T1000 (cell line): Measurements from ENCODE around the gene DOCK8.

ENCODE experiments used
- DNase-seq: peaks from one replicate; lab custom pipeline; 2025; ENCODE audit warnings: mixed read lengths; lab: John Stamatoyannopoulos, UW

The DOCK8 gene

DNA sequence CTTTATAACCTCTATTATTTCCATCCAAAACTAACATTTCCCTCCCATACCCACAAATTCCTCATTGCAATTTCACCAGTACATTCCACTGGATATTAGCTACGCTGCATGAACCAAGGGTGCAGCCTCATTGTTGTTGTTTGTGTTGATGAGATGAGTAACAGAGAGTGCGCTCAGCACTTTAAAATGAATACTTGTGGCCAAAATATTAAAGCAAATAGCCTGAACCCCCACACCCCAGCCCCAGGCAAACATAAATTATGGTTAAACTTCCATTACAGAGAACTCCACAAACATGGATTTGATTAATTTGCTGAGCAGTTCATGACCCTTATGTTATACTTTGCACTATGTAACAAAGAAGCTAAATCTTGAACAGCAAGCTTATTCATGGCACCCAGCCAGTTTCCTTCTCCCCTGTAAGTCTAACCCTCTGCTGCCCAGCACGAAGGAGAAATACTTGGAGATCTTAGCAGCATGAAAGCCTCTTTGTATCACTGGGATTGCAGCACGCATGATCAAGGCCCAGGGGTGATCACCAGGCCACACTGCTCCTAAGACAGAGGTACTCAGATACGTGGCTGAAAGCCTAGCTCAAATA is 205.0 kb downstream of the DOCK8 start:
- peak; percentile 29 for DNase-seq

DNA sequence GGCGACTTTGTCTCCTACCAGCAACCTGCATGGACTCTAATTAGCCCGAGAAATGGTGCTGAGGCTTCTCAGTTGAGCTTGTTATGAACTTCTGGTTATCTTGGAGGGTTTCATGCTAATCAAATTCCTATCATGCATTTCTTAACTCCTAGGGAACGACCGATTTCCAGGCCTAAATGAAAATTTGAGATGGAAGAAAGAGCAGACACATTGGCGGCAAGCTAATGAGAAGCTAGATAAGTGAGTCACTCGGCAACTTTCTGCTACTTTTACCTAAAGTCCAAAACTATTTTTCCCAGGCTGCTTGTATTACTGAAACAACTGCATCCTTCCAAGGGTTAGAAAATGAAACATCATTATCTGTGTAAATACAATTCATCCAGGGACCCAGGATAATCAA is 207.2 kb downstream of the DOCK8 start:
- no peak for DNase-seq

GRCh38 chr9:426264-426663 is 211.6 kb downstream of the DOCK8 start:
- DNase-seq, result no peak

- no peak for DNase-seq
Measured at GRCh38 chr9:426976-427375, 212.3 kb downstream of the DOCK8 start.

DNA sequence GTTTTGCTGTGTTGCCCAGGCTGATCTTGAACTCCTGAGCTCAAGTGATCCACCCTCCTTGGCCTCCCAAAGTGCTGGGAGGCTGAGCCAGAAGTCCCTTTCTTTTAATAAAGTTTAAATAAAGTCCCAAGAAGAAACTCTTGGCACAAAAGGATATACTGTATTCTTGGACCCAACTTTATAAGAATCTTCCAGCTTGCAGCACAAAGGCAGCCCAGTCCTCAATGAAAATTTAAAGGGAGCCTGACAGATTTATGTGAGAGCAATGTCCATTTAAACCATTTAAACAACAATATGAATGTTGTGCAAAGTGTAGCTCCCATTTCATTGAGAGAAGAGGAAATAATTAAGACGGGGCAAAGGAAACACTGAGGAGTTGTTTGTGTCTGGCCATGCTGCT is 217.0 kb downstream of the DOCK8 start:
- DNase-seq, result no peak

- no peak for DNase-seq
Measured at GRCh38 chr9:436482-436881, 221.8 kb downstream of the DOCK8 start.

- DNase-seq, result no peak
Measured at GRCh38 chr9:437066-437465, 222.4 kb downstream of the DOCK8 start.

GRCh38 chr9:437574-438001 is 222.9 kb downstream of the DOCK8 start:
- DNase-seq, result no peak

- DNase-seq, result no peak
Measured at GRCh38 chr9:438066-438465, 223.4 kb downstream of the DOCK8 start.

DNA sequence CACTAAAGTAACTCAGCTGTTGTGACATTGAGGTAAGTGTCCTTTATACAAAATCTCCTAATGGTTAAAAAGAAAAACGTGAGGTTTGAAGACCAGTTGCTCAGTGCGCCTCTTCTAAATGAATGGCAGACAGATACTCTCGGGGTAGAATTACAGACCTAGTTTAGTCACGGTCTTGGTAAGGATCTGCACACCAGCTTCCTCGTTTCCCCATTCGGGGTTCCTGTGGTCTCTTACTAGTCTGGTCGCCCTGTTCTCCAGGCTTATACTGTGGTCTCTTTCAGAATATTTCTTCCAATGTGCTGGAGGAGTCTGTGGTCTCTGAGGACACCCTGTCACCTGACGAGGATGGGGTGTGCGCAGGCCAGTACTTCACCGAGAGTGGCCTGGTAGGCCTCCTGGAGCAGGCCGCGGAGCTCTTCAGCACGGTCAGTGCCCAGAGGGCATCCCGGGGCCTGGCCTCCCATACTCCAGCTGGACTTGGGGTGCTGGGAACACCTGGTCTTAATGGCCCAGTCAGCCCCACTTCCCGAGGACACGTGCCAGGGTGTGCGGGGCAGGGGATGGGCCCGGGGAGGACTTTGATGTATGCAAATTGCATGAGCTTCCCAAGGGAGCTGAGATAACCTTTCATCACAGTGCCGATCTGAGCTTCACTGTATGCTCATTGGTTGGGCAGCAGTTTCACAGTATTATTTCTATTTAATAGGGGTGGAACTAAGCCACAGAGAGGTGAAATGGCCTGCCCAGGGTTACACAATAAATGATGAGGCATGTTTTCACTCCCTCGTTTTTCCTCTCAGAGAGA is 224.5 kb downstream of the DOCK8 start:
- DNase-seq, result no peak

- no peak for DNase-seq
Measured at GRCh38 chr9:441126-441525, 226.5 kb downstream of the DOCK8 start.

- DNase-seq, result no peak
Measured at GRCh38 chr9:444528-444927, 229.9 kb downstream of the DOCK8 start.

- DNase-seq, result no peak
Measured at GRCh38 chr9:445033-445432, 230.4 kb downstream of the DOCK8 start.

DNA sequence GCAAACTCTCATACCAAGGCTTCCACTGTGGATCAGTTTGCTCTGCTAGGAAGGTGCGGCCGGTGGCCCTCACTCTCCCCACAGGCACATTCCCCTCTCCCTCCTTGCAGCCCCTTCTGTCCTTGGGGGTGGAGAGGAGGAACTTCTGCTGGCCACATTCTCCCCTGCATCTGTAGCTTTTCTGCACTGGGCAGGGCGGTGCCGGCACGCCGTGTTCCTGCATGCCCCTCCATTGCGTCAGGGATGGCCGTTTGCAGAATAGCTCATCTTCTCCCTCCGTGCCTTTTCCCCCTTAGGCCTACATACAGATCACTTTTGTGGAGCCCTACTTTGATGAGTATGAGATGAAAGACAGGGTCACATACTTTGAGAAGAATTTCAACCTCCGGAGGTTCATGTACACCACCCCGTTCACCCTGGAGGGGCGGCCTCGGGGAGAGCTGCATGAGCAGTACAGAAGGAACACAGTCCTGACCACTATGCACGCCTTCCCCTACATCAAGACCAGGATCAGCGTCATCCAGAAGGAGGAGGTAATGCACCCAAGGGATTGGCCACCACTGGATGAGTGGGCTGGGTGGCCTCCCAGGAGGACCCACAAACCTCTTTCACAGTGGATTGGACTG is 231.5 kb downstream of the DOCK8 start:
- no peak for DNase-seq

- DNase-seq, result no peak
Measured at GRCh38 chr9:447230-448025, 232.8 kb downstream of the DOCK8 start.

DNA sequence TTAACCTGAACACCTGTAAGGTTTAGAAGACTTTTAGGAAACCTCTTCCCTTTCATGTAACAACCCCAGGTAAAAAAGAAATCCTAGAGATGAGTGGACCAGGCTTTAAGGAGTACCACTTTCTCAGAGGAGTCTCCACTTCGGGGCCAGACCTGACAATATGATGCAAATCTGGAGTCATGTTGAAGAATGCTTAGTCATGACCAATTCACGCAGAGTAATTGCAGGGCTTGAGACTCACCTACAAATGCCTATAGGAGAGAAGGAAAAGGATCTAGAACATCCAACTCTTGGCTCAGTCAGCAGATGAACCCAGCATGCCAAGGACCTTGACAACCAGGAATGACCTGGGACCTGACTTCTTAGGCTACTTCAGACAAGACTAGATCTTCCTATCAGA is 235.4 kb downstream of the DOCK8 start:
- DNase-seq, result no peak

DNA sequence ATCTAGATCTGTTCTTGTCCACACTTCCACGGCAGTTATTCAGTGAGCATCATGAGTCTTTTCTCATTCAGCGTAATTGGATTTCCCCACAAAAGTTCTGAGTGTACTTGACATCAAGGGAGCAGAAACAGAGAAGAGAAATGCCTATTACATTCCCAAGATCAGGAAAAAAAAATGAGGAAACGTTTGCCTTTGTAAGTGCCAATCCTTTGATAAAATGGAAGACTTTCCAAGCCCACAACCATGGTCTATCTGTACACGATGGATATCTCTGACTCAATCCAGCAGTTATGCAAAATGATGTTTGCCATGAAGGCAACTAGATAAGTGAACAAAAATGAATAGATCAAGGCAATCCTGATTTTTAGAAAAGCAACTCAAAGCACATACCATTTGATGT is 235.9 kb downstream of the DOCK8 start:
- DNase-seq, result no peak

DNA sequence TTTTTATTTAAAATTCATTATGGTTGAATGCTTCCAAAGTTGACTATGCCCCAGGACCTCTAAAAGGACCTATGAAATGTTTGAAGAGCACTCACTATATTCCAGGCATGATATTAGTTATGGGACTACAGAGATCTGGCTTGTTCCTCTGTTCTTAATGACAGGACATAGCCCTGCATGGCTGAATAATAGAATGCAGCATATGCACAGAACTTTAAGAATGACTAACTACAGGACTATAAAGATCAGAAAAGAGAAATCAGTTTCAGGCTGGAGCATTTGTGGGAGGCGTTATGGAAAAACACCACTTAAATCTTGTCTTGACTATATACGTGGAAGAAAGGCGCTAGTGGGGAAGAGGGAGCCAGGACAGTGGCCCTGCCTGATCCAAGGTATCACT is 239.2 kb downstream of the DOCK8 start:
- DNase-seq, result no peak

GRCh38 chr9:456365-456764 is 241.7 kb downstream of the DOCK8 start:
- DNase-seq, result no peak

GRCh38 chr9:458590-458989 is 243.9 kb downstream of the DOCK8 start:
- no peak for DNase-seq

DNA sequence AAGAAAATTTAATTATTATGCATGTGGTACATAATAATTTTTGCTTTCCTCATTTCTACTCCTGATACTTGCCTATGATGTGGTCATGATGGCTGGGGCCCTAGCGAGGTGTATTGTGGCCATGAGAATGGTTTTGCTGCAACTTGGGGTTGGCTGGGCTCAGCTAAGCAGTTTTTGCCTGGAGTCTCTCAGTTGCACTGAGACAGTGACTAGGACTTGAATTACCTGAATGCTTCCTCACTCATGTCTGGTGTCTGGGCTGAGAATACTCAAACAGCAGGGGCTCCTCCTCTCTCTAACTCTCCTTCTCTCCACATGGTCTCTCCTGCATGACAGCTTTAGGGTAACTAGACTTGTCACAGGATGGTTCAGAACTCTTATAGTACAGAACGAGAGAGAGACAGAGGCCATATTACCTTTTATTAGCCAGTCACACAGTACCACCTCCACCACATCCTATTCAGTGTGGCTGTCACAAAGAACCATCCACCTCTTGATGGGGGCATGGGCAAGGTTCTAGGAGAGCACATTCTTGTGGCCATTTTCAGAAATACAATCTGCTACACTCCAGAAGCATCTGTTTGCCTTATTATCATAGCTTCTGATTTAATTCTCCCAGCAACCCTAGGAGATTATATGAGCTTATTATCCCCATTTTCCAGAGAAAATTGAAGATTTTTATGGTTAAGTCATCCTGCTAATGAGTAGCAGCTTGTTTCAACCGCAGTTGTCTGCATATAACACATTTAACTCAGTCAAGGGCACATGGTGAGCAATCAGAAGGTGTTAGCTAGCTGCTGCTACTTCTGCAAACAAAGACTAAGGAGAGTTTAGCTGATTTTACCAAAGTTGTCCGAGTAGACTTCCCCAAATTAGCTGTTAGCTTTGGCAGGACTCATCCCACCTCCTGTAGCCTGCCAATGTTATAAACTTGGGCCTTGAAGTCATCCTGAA is 245.1 kb downstream of the DOCK8 start:
- no peak for DNase-seq
